MM.1S (cell line): ENCODE results near the gene QTRT2.

Experiments
- CTCF ChIP-seq: fragments of 300-600 bp; sonication (generic); IDR thresholded peaks from 2 replicates; pipeline ENCODE4 v1.5.1; 2016; ENCODE audit warnings: antibody characterized with exemption, low read length, mixed read lengths
- EZH2 ChIP-seq: fragments of 300-600 bp; sonication (generic); optimal IDR thresholded peaks from 2 replicates; pipeline ENCODE3; 2017; ENCODE audit warnings: low read depth, mild to moderate bottlenecking, antibody characterized with exemption, low read length, mixed read lengths

- no peak for TF ChIP-seq CTCF
- TF ChIP-seq EZH2: no peak
These were observed 21.6 kb upstream of the QTRT2 start for GRCh38 chr3:114034787-114035545.
